GM06990 (cell line): Measurements from ENCODE around the gene TRPM6.
"Not testable (repeated sequence)": the region's sequence is repeated elsewhere in the genome, so short reads cannot be mapped to it uniquely, and the experiment has no call there.

Source experiments
- DNase-seq: peaks from one replicate; pipeline ENCODE4 v3.0.0-alpha.2; 2011; ENCODE audit not compliant: insufficient read length; ENCODE audit errors: extremely low read depth
- H3K27me3 ChIP-seq: replicated peaks from 2 replicates; pipeline ENCODE4 v1.6.0; 2011; ENCODE audit warnings: low read length; ENCODE audit not compliant: control insufficient read depth, insufficient read depth
- H3K36me3 ChIP-seq: 2 replicates; pipeline ENCODE4 v1.5.1; 2011; ENCODE audit warnings: low read length; ENCODE audit not compliant: control insufficient read depth, insufficient read depth
- H3K4me3 ChIP-seq: replicated peaks from 2 replicates; pipeline ENCODE4 v1.5.1; 2011; ENCODE audit warnings: low read depth, mild to moderate bottlenecking, control low read depth, low read length
- CTCF ChIP-seq: IDR thresholded peaks from 2 replicates; pipeline ENCODE4 v1.5.1; 2011; ENCODE audit warnings: low read length, control low read depth, mild to moderate bottlenecking, inconsistent platforms; ENCODE audit not compliant: insufficient read depth, poor library complexity, severe bottlenecking

Gene TRPM6

GRCh38 chr9:74865177-74865576 lies 22.5 kb downstream of the TRPM6 start:
- Histone ChIP-seq H3K4me3 (no peak overlapping the region), H3K27me3 (no peaks in the 10 kb centered on the region), H3K36me3 (no peaks in the 10 kb centered on the region)
- no peak for TF ChIP-seq CTCF
- DNase-seq, result peak; percentile 21

- no peaks in the 10 kb centered on the region for H3K36me3 ChIP-seq
- no peak for TF ChIP-seq CTCF
- no peak for DNase-seq
Measured at GRCh38 chr9:74861773-74862474, 25.8 kb downstream of the TRPM6 start.

GRCh38 chr9:74861071-74861470 lies 26.6 kb downstream of the TRPM6 start:
- H3K4me3 ChIP-seq, result no peak overlapping the region
- no peak for DNase-seq
- no peaks in the 10 kb centered on the region for H3K36me3 ChIP-seq
- H3K27me3 ChIP-seq, result no peaks in the 10 kb centered on the region
- no peak for TF ChIP-seq CTCF

More at GRCh38 chr9:74861773-74862474, 25.8 kb downstream of the TRPM6 start:
- H3K27me3 ChIP-seq, result no peaks in the 10 kb centered on the region
- H3K4me3 ChIP-seq, result no peak overlapping the region

GRCh38 chr9:74860247-74860646 lies 27.5 kb downstream of the TRPM6 start:
- not testable (repeated sequence) for H3K27me3 ChIP-seq, H3K4me3 ChIP-seq, DNase-seq, H3K36me3 ChIP-seq

- no peak for DNase-seq
- H3K27me3 ChIP-seq, result no peaks in the 10 kb centered on the region
- no peak overlapping the region for H3K4me3 ChIP-seq
- no peak for TF ChIP-seq CTCF
- H3K36me3 ChIP-seq, result no peaks in the 10 kb centered on the region
Measured at GRCh38 chr9:74859786-74860185, 27.9 kb downstream of the TRPM6 start.

- H3K4me3 ChIP-seq, result no peak overlapping the region
- no peaks in the 10 kb centered on the region for H3K27me3 ChIP-seq
- no peak for DNase-seq
- no peaks in the 10 kb centered on the region for H3K36me3 ChIP-seq
- TF ChIP-seq CTCF, result no peak
Measured at GRCh38 chr9:74858751-74859414, 28.8 kb downstream of the TRPM6 start.
